Tibial nerve (tissue), 3 donors: Measurements from ENCODE around the gene CHST7.

Source experiments
- POLR2A ChIP-seq, 2 donors: fragments of 450-650 bp; IDR thresholded peaks; one replicate each; pipeline ENCODE4 v1.6.1; 2017; ENCODE audit warnings: antibody characterized with exemption in 2 of 2, mild to moderate bottlenecking in 2 of 2, moderate library complexity in 2 of 2
- TF ChIP-seq, protein P1 (sequence below), 5 experiments: fragments of 200-600 bp in 3 of 5; fragments of 450-650 bp in 2 of 5; sonication (generic) in 3 of 5; IDR thresholded peaks; one replicate each; pipeline ENCODE4 v1.5.1; 2016 to 2019; ENCODE audit warnings: antibody characterized with exemption in 5 of 5, mild to moderate bottlenecking in 3 of 5, moderate library complexity in 2 of 5

GRCh38 chrX:46627062-46627461 lies 53.5 kb downstream of the CHST7 start:
- TF ChIP-seq, protein P1, sequence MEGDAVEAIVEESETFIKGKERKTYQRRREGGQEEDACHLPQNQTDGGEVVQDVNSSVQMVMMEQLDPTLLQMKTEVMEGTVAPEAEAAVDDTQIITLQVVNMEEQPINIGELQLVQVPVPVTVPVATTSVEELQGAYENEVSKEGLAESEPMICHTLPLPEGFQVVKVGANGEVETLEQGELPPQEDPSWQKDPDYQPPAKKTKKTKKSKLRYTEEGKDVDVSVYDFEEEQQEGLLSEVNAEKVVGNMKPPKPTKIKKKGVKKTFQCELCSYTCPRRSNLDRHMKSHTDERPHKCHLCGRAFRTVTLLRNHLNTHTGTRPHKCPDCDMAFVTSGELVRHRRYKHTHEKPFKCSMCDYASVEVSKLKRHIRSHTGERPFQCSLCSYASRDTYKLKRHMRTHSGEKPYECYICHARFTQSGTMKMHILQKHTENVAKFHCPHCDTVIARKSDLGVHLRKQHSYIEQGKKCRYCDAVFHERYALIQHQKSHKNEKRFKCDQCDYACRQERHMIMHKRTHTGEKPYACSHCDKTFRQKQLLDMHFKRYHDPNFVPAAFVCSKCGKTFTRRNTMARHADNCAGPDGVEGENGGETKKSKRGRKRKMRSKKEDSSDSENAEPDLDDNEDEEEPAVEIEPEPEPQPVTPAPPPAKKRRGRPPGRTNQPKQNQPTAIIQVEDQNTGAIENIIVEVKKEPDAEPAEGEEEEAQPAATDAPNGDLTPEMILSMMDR (IDR thresholded peaks at IDR 0.05), result no peak
- TF ChIP-seq POLR2A (IDR thresholded peaks at IDR 0.05), result no peak
